ENCODE data around the gene DOK5. TPM values are rescaled to one million over a fixed set of nuclear protein-coding genes. Genes with fewer than 3 reads are reported as not detected.

Gene DOK5
- total RNA-seq, 1 donor from 2014 or later: 3.3 TPM

GRCh38 chr20:54485631-54486030 lies 10.2 kb downstream of the DOK5 start:
- TF ChIP-seq, protein P1, sequence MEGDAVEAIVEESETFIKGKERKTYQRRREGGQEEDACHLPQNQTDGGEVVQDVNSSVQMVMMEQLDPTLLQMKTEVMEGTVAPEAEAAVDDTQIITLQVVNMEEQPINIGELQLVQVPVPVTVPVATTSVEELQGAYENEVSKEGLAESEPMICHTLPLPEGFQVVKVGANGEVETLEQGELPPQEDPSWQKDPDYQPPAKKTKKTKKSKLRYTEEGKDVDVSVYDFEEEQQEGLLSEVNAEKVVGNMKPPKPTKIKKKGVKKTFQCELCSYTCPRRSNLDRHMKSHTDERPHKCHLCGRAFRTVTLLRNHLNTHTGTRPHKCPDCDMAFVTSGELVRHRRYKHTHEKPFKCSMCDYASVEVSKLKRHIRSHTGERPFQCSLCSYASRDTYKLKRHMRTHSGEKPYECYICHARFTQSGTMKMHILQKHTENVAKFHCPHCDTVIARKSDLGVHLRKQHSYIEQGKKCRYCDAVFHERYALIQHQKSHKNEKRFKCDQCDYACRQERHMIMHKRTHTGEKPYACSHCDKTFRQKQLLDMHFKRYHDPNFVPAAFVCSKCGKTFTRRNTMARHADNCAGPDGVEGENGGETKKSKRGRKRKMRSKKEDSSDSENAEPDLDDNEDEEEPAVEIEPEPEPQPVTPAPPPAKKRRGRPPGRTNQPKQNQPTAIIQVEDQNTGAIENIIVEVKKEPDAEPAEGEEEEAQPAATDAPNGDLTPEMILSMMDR (IDR thresholded peaks at IDR 0.05; ENCODE audit: unreplicated experiment): no peak
- no peak for DNase-seq (ENCODE audit: low spot score in 2 of 2, unreplicated experiment in 2 of 2)
- Mint-ChIP-seq H3K9me3 (no peaks in the 10 kb centered on the region), H3K27me3 (ENCODE audit: low read depth) (no peaks in the 10 kb centered on the region), H3K4me3 (no peak overlapping the region), H3K36me3 (no peaks in the 10 kb centered on the region), H3K27ac (no peak overlapping the region), H3K4me1 (no peaks in the 10 kb centered on the region)

- Mint-ChIP-seq H3K27ac (no peak overlapping the region), H3K36me3 (no peaks in the 10 kb centered on the region), H3K27me3 (ENCODE audit: low read depth) (no peaks in the 10 kb centered on the region), H3K4me3 (no peak overlapping the region), H3K9me3 (no peaks in the 10 kb centered on the region), H3K4me1 (no peaks in the 10 kb centered on the region)
- DNase-seq (ENCODE audit: low spot score in 2 of 2, unreplicated experiment in 2 of 2): no peak
- TF ChIP-seq, protein P1 (IDR thresholded peaks at IDR 0.05; ENCODE audit: unreplicated experiment): no peak
Measured at GRCh38 chr20:54486585-54486984, 11.2 kb downstream of the DOK5 start.

GRCh38 chr20:54488442-54488841 lies 13.0 kb downstream of the DOK5 start:
- Mint-ChIP-seq H3K4me1 (no peaks in the 10 kb centered on the region), H3K27ac (no peak overlapping the region), H3K36me3 (no peaks in the 10 kb centered on the region), H3K27me3 (ENCODE audit: low read depth) (no peaks in the 10 kb centered on the region), H3K4me3 (no peak overlapping the region), H3K9me3 (no peaks in the 10 kb centered on the region)
- DNase-seq (ENCODE audit: low spot score in 2 of 2, unreplicated experiment in 2 of 2): no peak
- TF ChIP-seq, protein P1 (IDR thresholded peaks at IDR 0.05; ENCODE audit: unreplicated experiment): no peak

DNA sequence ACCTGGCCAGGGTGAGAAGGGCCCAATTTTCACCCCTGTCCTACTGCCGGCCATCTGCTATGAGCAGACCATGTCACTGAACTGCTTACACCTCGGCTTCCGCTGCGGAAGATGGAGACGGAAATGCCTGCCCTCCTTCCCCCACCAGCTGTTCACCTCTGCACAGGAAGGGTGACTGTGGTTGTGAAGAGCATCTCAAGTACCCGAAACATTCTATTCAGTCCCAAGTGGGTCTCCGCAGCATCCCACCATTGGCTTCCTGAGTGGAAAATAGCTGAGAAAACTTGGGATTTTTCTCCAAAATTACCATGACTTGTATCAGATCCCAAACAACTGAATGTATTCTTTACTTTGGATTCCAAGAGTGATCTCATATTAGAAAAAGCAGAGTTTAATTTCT lies 16.1 kb downstream of the DOK5 start:
- Mint-ChIP-seq H3K27ac (no peak overlapping the region), H3K4me1 (no peaks in the 10 kb centered on the region), H3K27me3 (ENCODE audit: low read depth) (no peaks in the 10 kb centered on the region), H3K9me3 (no peaks in the 10 kb centered on the region), H3K36me3 (no peaks in the 10 kb centered on the region), H3K4me3 (no peak overlapping the region)
- TF ChIP-seq, protein P1 (IDR thresholded peaks at IDR 0.05; ENCODE audit: unreplicated experiment): no peak
- no peak for DNase-seq (ENCODE audit: low spot score in 2 of 2, unreplicated experiment in 2 of 2)

GRCh38 chr20:54494303-54495006 lies 19.1 kb downstream of the DOK5 start:
- H3K4me3 Mint-ChIP-seq: no peak overlapping the region
- H3K9me3 Mint-ChIP-seq: no peaks in the 10 kb centered on the region
- H3K4me1 Mint-ChIP-seq: no peaks in the 10 kb centered on the region
- H3K36me3 Mint-ChIP-seq: no peaks in the 10 kb centered on the region
- DNase-seq (ENCODE audit: low spot score in 2 of 2, unreplicated experiment in 2 of 2): no peak
- TF ChIP-seq, protein P1 (IDR thresholded peaks at IDR 0.05; ENCODE audit: unreplicated experiment): no peak
- H3K27me3 Mint-ChIP-seq (ENCODE audit: low read depth): peaks cover 1% of the 10 kb centered on the region
- H3K27ac Mint-ChIP-seq: no peak overlapping the region
